Mesendoderm (in vitro differentiated cells): ENCODE measurements around the gene GLT8D1.

Source experiments
- DNase-seq: peaks from one replicate; pipeline ENCODE4 v3.0.0; 2013
- H2AK5ac ChIP-seq: 2 replicates; pipeline ENCODE4 v1.6.1; 2013; ENCODE audit warnings: low read length, inconsistent platforms
- H2BK120ac ChIP-seq: 2 replicates; pipeline ENCODE4 v1.6.1; 2013; ENCODE audit warnings: low read depth, mild to moderate bottlenecking, low read length, moderate library complexity, mixed read lengths
- H2BK15ac ChIP-seq: replicated peaks from 2 replicates; pipeline ENCODE4 v1.6.1; 2013; ENCODE audit warnings: low read depth, mild to moderate bottlenecking, moderate library complexity
- H2BK5ac ChIP-seq: 2 replicates; pipeline ENCODE4 v1.6.1; 2013; ENCODE audit warnings: low read length, inconsistent platforms
- H3K18ac ChIP-seq: 2 replicates; pipeline ENCODE4 v1.6.1; 2013; ENCODE audit warnings: mild to moderate bottlenecking, low read length, mixed read lengths
- H3K23ac ChIP-seq: one replicate; pipeline ENCODE4 v1.6.1; 2013; ENCODE audit warnings: low read length
- H3K27ac ChIP-seq: 2 replicates; pipeline ENCODE4 v1.5.1; 2013; ENCODE audit warnings: low read depth, mild to moderate bottlenecking, inconsistent platforms, low read length, moderate library complexity
- H3K27me3 ChIP-seq: 2 replicates; pipeline ENCODE4 v1.6.1; 2013; ENCODE audit warnings: low read length, control low read depth, mild to moderate bottlenecking, inconsistent platforms; ENCODE audit not compliant: insufficient read depth, poor library complexity
- H3K36me3 ChIP-seq: 2 replicates; pipeline ENCODE4 v1.6.1; 2013; ENCODE audit warnings: low read length, inconsistent platforms; ENCODE audit not compliant: control insufficient read depth, insufficient read depth
- H3K4ac ChIP-seq: one replicate; pipeline ENCODE4 v1.6.1; 2013; ENCODE audit warnings: low read depth, mild to moderate bottlenecking, low read length, moderate library complexity
- H3K4me1 ChIP-seq: 2 replicates; pipeline ENCODE4 v1.6.1; 2013; ENCODE audit warnings: low read depth, low read length, inconsistent platforms; ENCODE audit not compliant: control insufficient read depth
- H3K4me2 ChIP-seq: 2 replicates; pipeline ENCODE4 v1.6.1; 2013; ENCODE audit warnings: low read length
- H3K4me3 ChIP-seq: 2 replicates; pipeline ENCODE4 v1.5.1; 2013; ENCODE audit warnings: mild to moderate bottlenecking, low read length
- H3K56ac ChIP-seq: one replicate; pipeline ENCODE4 v1.6.1; 2013; ENCODE audit warnings: low read length
- H3K79me1 ChIP-seq: 2 replicates; pipeline ENCODE4 v1.6.1; 2013; ENCODE audit warnings: low read length, inconsistent platforms
- H3K79me2 ChIP-seq: 2 replicates; pipeline ENCODE4 v1.6.1; 2013; ENCODE audit warnings: mild to moderate bottlenecking, low read length; ENCODE audit not compliant: control insufficient read depth, insufficient read depth
- H3K9ac ChIP-seq: 2 replicates; pipeline ENCODE4 v1.6.1; 2013; ENCODE audit warnings: low read length, inconsistent platforms
- H4K5ac ChIP-seq: one replicate; pipeline ENCODE4 v1.6.1; 2013; ENCODE audit warnings: low read length
- H4K8ac ChIP-seq: one replicate; pipeline ENCODE4 v1.6.1; 2013; ENCODE audit warnings: low read depth, mild to moderate bottlenecking, control low read depth, low read length, moderate library complexity
- WGBS: extraction: QIAGEN DNeasy Blood & Tissue Kit; methylation state at CpG from one replicate; pipeline ENCODE4 v1.1.7; 2013; ENCODE audit warnings: low lambda C conversion rate, missing lambda C conversion rate; ENCODE audit not compliant: insufficient coverage; ENCODE audit errors: extremely low coverage; 5-methylcytosine and 5-hydroxymethylcytosine counted together

The GLT8D1 gene

GRCh38 chr3:52705438-52705687, 228 bp downstream of the GLT8D1 start:
- peak overlapping the region; percentile 89 for H3K9ac ChIP-seq

GRCh38 chr3:52704611-52705437, 767 bp downstream of the GLT8D1 start:
- Histone ChIP-seq H3K79me1 (peaks cover 16% of the 10 kb centered on the region), H3K9ac (peak overlapping the region; percentile 89), H3K56ac (peak overlapping the region; percentile 97), H3K27ac (no peak overlapping the region), H4K5ac (no peak overlapping the region), H2BK120ac (no peak overlapping the region), H2AK5ac (no peak overlapping the region), H2BK5ac (no peak overlapping the region), H3K79me2 (peaks cover 13% of the 10 kb centered on the region), H3K18ac (no peak overlapping the region), H2BK15ac (no peak overlapping the region), H3K4me3 (peak overlapping the region; percentile 65), H3K23ac (no peak overlapping the region), H3K4ac (peak overlapping the region; percentile 63), H3K36me3 (no peaks in the 10 kb centered on the region), H3K27me3 (no peaks in the 10 kb centered on the region), H4K8ac (no peak overlapping the region), H3K4me2 (peak overlapping the region; percentile 82), H3K4me1 (peaks cover 2% of the 10 kb centered on the region)
- no CpG with 5 or more reads among the region's 22 CpGs for WGBS
- peak; percentile 36 for DNase-seq

More at GRCh38 chr3:52705438-52705687, 228 bp downstream of the GLT8D1 start:
- Histone ChIP-seq H3K4me3 (peak overlapping the region; percentile 65), H2BK5ac (no peak overlapping the region), H3K79me2 (peaks cover 13% of the 10 kb centered on the region), H2BK120ac (no peak overlapping the region), H4K5ac (no peak overlapping the region), H3K56ac (peak overlapping the region; percentile 97), H3K4me2 (peak overlapping the region; percentile 82), H2BK15ac (no peak overlapping the region), H3K4ac (peak overlapping the region; percentile 63), H3K18ac (no peak overlapping the region), H3K36me3 (no peaks in the 10 kb centered on the region), H3K79me1 (peaks cover 16% of the 10 kb centered on the region), H3K27ac (peak overlapping the region; percentile 60), H3K27me3 (no peaks in the 10 kb centered on the region), H3K23ac (no peak overlapping the region), H4K8ac (no peak overlapping the region), H2AK5ac (no peak overlapping the region), H3K4me1 (peaks cover 2% of the 10 kb centered on the region)
- no CpG with 5 or more reads among the region's 25 CpGs for WGBS
- DNase-seq: no peak

- DNase-seq: no peak
- Histone ChIP-seq H3K79me1 (peaks cover 16% of the 10 kb centered on the region), H2BK5ac (no peak overlapping the region), H3K27ac (no peak overlapping the region), H3K23ac (no peak overlapping the region), H3K36me3 (no peaks in the 10 kb centered on the region), H3K56ac (no peak overlapping the region), H2AK5ac (no peak overlapping the region), H2BK120ac (no peak overlapping the region), H2BK15ac (no peak overlapping the region), H3K27me3 (no peaks in the 10 kb centered on the region), H3K18ac (no peak overlapping the region), H4K5ac (no peak overlapping the region), H3K4me3 (no peak overlapping the region), H3K4me1 (peaks cover 2% of the 10 kb centered on the region), H4K8ac (no peak overlapping the region), H3K4me2 (no peak overlapping the region), H3K4ac (no peak overlapping the region), H3K79me2 (peaks cover 13% of the 10 kb centered on the region), H3K9ac (no peak overlapping the region)
- WGBS: no CpG with 5 or more reads among the region's 7 CpGs
Measured at GRCh38 chr3:52703341-52703740, 2.2 kb downstream of the GLT8D1 start.

GRCh38 chr3:52697632-52697965, 8.0 kb downstream of the GLT8D1 start:
- Histone ChIP-seq H2BK5ac (no peak overlapping the region), H3K4me3 (no peak overlapping the region), H3K27me3 (no peaks in the 10 kb centered on the region), H3K79me1 (no peaks in the 10 kb centered on the region), H3K4me2 (no peak overlapping the region), H3K36me3 (peaks cover 21% of the 10 kb centered on the region), H3K27ac (no peak overlapping the region), H3K4ac (no peak overlapping the region), H3K23ac (no peak overlapping the region), H2BK15ac (no peak overlapping the region), H3K18ac (no peak overlapping the region), H3K4me1 (no peaks in the 10 kb centered on the region), H3K79me2 (no peaks in the 10 kb centered on the region), H2BK120ac (no peak overlapping the region), H3K56ac (no peak overlapping the region), H2AK5ac (no peak overlapping the region), H3K9ac (no peak overlapping the region), H4K5ac (no peak overlapping the region), H4K8ac (no peak overlapping the region)
- WGBS: no CpG with 5 or more reads among the region's 4 CpGs
- no peak for DNase-seq

GRCh38 chr3:52696830-52697631, 8.6 kb downstream of the GLT8D1 start:
- no peak for DNase-seq
- no peak overlapping the region for H3K4ac ChIP-seq
- no peaks in the 10 kb centered on the region for H3K79me2 ChIP-seq
- no peaks in the 10 kb centered on the region for H3K79me1 ChIP-seq
- no peak overlapping the region for H3K18ac ChIP-seq
- no peak overlapping the region for H2BK120ac ChIP-seq
- no CpG with 5 or more reads among the region's 2 CpGs for WGBS
- H2BK15ac ChIP-seq: no peak overlapping the region
- H2AK5ac ChIP-seq: no peak overlapping the region
- no peak overlapping the region for H3K27ac ChIP-seq
- H3K36me3 ChIP-seq: peaks cover 22% of the 10 kb centered on the region
- no peak overlapping the region for H2BK5ac ChIP-seq
- no peak overlapping the region for H4K5ac ChIP-seq
- no peaks in the 10 kb centered on the region for H3K27me3 ChIP-seq
- H3K4me1 ChIP-seq: no peaks in the 10 kb centered on the region
- no peak overlapping the region for H3K4me2 ChIP-seq
- H3K9ac ChIP-seq: no peak overlapping the region
- no peak overlapping the region for H3K23ac ChIP-seq
- no peak overlapping the region for H4K8ac ChIP-seq
- H3K4me3 ChIP-seq: no peak overlapping the region
- H3K56ac ChIP-seq: no peak overlapping the region
